Endothelial cell of umbilical vein (primary cell): ENCODE data around the gene SOX12. TPM values are rescaled to one million over a fixed set of nuclear protein-coding genes. Genes with fewer than 3 reads are reported as not detected.

ENCODE experiments used
- BruUV-seq: library from RNA; stranded (reverse); fragments of 400-500 nt; replicated peaks from 2 replicates; lab custom pipeline; 2021; lab: Mats Ljungman, UMichigan
- CTCF ChIA-PET: fragments of 300-600, 350-600 bp; sonication (Branson Sonifier 250); formaldehyde crosslinking; loops from one replicate; lab custom pipeline; 2021; ENCODE audit warnings: antibody characterized with exemption, inconsistent platforms; lab: Charles Lee
- POLR2A ChIA-PET: fragments of 300-600, 350-600 bp; sonication (Branson Sonifier 250); formaldehyde crosslinking; loops from one replicate; lab custom pipeline; 2021; ENCODE audit warnings: antibody characterized with exemption, inconsistent platforms; lab: Charles Lee
- DNase-seq: peaks from one replicate; pipeline ENCODE4 v3.0.0-alpha.2; 2011; ENCODE audit warnings: low read depth, low spot score
- FAIRE-seq: peaks from 2 replicates; lab custom pipeline; 2011; peaks lifted over from hg19 to GRCh38; lab: Jason Lieb, UNC
- H2AFZ ChIP-seq: 2 replicates; pipeline ENCODE4 v1.6.0; 2012; ENCODE audit warnings: low read depth, low read length, control low read depth, inconsistent platforms
- H3K27ac ChIP-seq: 2 replicates; pipeline ENCODE4 v1.5.1; 2011; ENCODE audit warnings: low read depth, mild to moderate bottlenecking, control low read depth, low read length, moderate library complexity; ENCODE audit not compliant: insufficient read depth
- H3K27me3 ChIP-seq, 2 experiments: 2 replicates each; pipeline versions ENCODE4 v1.6.0 to v1.6.1; 2011; ENCODE audit warnings: low read length in 2 of 2, mixed read lengths in 1 of 2; ENCODE audit not compliant: control insufficient read depth in 2 of 2, insufficient read depth in 2 of 2
- H3K36me3 ChIP-seq, 2 experiments: 2 replicates in 1 of 2; 3 replicates in 1 of 2; pipeline ENCODE4 v1.5.1; 2011; ENCODE audit warnings: low read length in 2 of 2, mild to moderate bottlenecking in 1 of 2, moderate library complexity in 1 of 2; ENCODE audit not compliant: control insufficient read depth in 2 of 2, insufficient read depth in 2 of 2; ENCODE audit errors: extremely low read depth in 1 of 2
- H3K4me1 ChIP-seq: 3 replicates; pipeline ENCODE4 v1.5.1; 2011; ENCODE audit warnings: mild to moderate bottlenecking, low read length; ENCODE audit not compliant: control insufficient read depth, insufficient read depth; ENCODE audit errors: extremely low read depth
- H3K4me2 ChIP-seq: 2 replicates; pipeline ENCODE4 v1.6.1; 2011; ENCODE audit warnings: low read length, control low read depth, mixed read lengths; ENCODE audit not compliant: insufficient read depth
- H3K4me3 ChIP-seq, 3 experiments: fragments of 200-600 bp in 1 of 3; sonication (generic), shearing (Covaris generic) in 1 of 3; replicated peaks in 1 of 3; 2 replicates each; pipeline ENCODE4 v1.5.1; 2011 to 2016; ENCODE audit warnings: control low read depth in 3 of 3, low read length in 3 of 3, mild to moderate bottlenecking in 2 of 3, inconsistent platforms in 1 of 3, low read depth in 1 of 3, moderate library complexity in 1 of 3; ENCODE audit not compliant: insufficient read depth in 1 of 3
- H3K79me2 ChIP-seq: 2 replicates; pipeline ENCODE4 v1.6.0; 2012; ENCODE audit warnings: low read length, inconsistent platforms; ENCODE audit not compliant: control insufficient read depth, insufficient read depth
- H3K9ac ChIP-seq: replicated peaks from 2 replicates; pipeline ENCODE3; 2011; ENCODE audit warnings: low read length, control low read depth; ENCODE audit not compliant: insufficient read depth; ENCODE audit errors: extremely low read depth
- H3K9me1 ChIP-seq: replicated peaks from 3 replicates; pipeline ENCODE4 v1.6.0; 2011; ENCODE audit warnings: mild to moderate bottlenecking, low read length; ENCODE audit not compliant: control insufficient read depth, insufficient read depth; ENCODE audit errors: extremely low read depth
- H3K9me3 ChIP-seq: replicated peaks from 2 replicates; pipeline ENCODE4 v1.5.1; 2012; ENCODE audit warnings: low read length, inconsistent platforms; ENCODE audit not compliant: control insufficient read depth, insufficient read depth
- H4K20me1 ChIP-seq: replicated peaks from 2 replicates; pipeline ENCODE3; 2011; ENCODE audit warnings: mild to moderate bottlenecking, low read length; ENCODE audit not compliant: control insufficient read depth, insufficient read depth; ENCODE audit errors: extremely low read depth
- CTCF ChIP-seq, 2 donors: IDR thresholded peaks; 1 replicate in 1 of 2; 2 replicates in 1 of 2; pipeline ENCODE4 v1.5.1; 2011; ENCODE audit warnings: low read length in 2 of 2, mild to moderate bottlenecking in 2 of 2, moderate library complexity in 2 of 2, control low read depth in 1 of 2, inconsistent platforms in 1 of 2, low read depth in 1 of 2; ENCODE audit not compliant: insufficient read depth in 1 of 2; ENCODE audit errors: extremely low read depth in 1 of 2
- EZH2 ChIP-seq: IDR thresholded peaks from 2 replicates; pipeline ENCODE4 v1.6.1; 2012; ENCODE audit warnings: borderline replicate concordance, low read depth, mild to moderate bottlenecking, moderate library complexity, low read length, inconsistent platforms; ENCODE audit not compliant: severe bottlenecking
- FOS ChIP-seq: IDR thresholded peaks from 2 replicates; pipeline ENCODE4 v1.6.1; 2011; ENCODE audit warnings: mild to moderate bottlenecking, low read length, moderate library complexity, borderline replicate concordance; ENCODE audit not compliant: insufficient read depth
- GATA2 ChIP-seq: IDR thresholded peaks from 2 replicates; pipeline ENCODE4 v1.7.0; 2011; ENCODE audit warnings: low read depth, mild to moderate bottlenecking, moderate library complexity, mixed read lengths, low read length; ENCODE audit not compliant: insufficient read length, insufficient read depth
- JUN ChIP-seq: IDR thresholded peaks from 2 replicates; pipeline ENCODE4 v1.6.1; 2011; ENCODE audit warnings: borderline replicate concordance, low read depth; ENCODE audit not compliant: insufficient read length, insufficient read depth
- MAX ChIP-seq: IDR thresholded peaks from 2 replicates; pipeline ENCODE4 v1.6.1; 2011; ENCODE audit not compliant: insufficient read depth, insufficient read length
- MYC ChIP-seq: IDR thresholded peaks from one replicate; pipeline ENCODE4 v1.6.1; 2011; ENCODE audit warnings: mild to moderate bottlenecking, low read depth, low read length
- POLR2A ChIP-seq: IDR thresholded peaks from 2 replicates; pipeline ENCODE4 v1.6.1; 2012; ENCODE audit warnings: low read depth, mild to moderate bottlenecking, control low read depth, low read length
- POLR2AphosphoS5 ChIP-seq: IDR thresholded peaks from 2 replicates; pipeline ENCODE4 v1.6.1; 2012; ENCODE audit warnings: low read depth, mild to moderate bottlenecking, control low read depth, low read length, moderate library complexity; ENCODE audit not compliant: insufficient read depth
- dilution Hi-C: fragments of 300-500 bp; cut with MboI; formaldehyde crosslinking; loops from one replicate; pipeline ENCODE4 v1.15.0; 2019; ENCODE audit warnings: low sequenced_read_pairs; ENCODE audit not compliant: extremely low pct_ligation_motif_present
- intact Hi-C: fragments of 100-400 bp; cut with micrococcal nuclease; formaldehyde crosslinking; loops from one replicate; pipeline ENCODE4 v1.10.0; 2022
- polyA plus RNA-seq, 4 experiments: library from polyadenylated mRNA; depleted of rRNA in 3 of 4; stranded (reverse) in 3 of 4; unstranded in 1 of 4; fragments of >200 nt; gene quantifications; 2 replicates each; pipeline versions ENCODE4 v1.2.1 to v1.2.3, GENCODE V29; 2011 to 2012; ENCODE audit warnings: missing spikeins in 1 of 4
- total RNA-seq: library from RNA; stranded (reverse); gene quantifications from 2 replicates; pipeline ENCODE4 v1.2.3, GENCODE V29; 2021

SOX12 gene
- total and polyA plus RNA-seq, 2 donors (not counting 3 experiments of a cell fraction or from before 2014, with no cell fraction given): 6.2 to 37.7 TPM

GRCh38 chr20:288956-289692 is 36.2 kb upstream of the SOX12 start:
- POLR2A ChIA-PET: interaction anchor here (0.8 kb wide), 1 partner anchor 35 kb away, joined by 3 read pairs; no protein-coding TSS in a partner anchor
- no TSS peak for BruUV-seq
- H3K36me3 ChIP-seq: no peaks in the 10 kb centered on the region
- FAIRE-seq: no peak
- peaks cover 11% of the 10 kb centered on the region for H3K79me2 ChIP-seq
- DNase-seq: peak; percentile 23
- peak overlapping the region; percentile 86 for H3K4me2 ChIP-seq
- no peaks in the 10 kb centered on the region for H3K27me3 ChIP-seq
- no peaks in the 10 kb centered on the region for H3K9me1 ChIP-seq
- no peak overlapping the region for H3K27ac ChIP-seq
- CTCF ChIA-PET: interaction anchor here (1.9 kb wide), 1 partner anchor 23 kb away, joined by 5 read pairs; no protein-coding TSS in a partner anchor
- peaks cover 27% of the 10 kb centered on the region for H3K4me1 ChIP-seq
- H3K9ac ChIP-seq: peak overlapping the region; percentile 78
- intact Hi-C loops: no loop called here
- H2AFZ ChIP-seq: no peak overlapping the region
- no peaks in the 10 kb centered on the region for H3K9me3 ChIP-seq
- no peaks in the 10 kb centered on the region for H4K20me1 ChIP-seq
- dilution Hi-C loops: no loop called here
- H3K4me3 ChIP-seq: peak overlapping the region in 2 of 3 experiments; percentile 87 to 98
- no peak for TF ChIP-seq MYC
- no peak for TF ChIP-seq GATA2
- TF ChIP-seq MAX: no peak
- TF ChIP-seq CTCF (IDR thresholded peaks at IDR 0.05; ENCODE audit: extremely low read depth in 1 of 2, insufficient read depth in 1 of 2, low read depth in 1 of 2, low read length in 2 of 2): no peak
- no peak for TF ChIP-seq FOS
- TF ChIP-seq POLR2A: no peak
- no peak for TF ChIP-seq EZH2
- no peak for TF ChIP-seq JUN
- TF ChIP-seq POLR2AphosphoS5: no peak
